Activated CD8-positive, alpha-beta memory T cell treated with anti-CD3 and anti-CD28 coated beads for 4 hours (primary cell): Measurements from ENCODE around the gene WDR87.
A peak's percentile ranks its signal among the peaks of the same experiment; 100 is the strongest.
"Not testable (repeated sequence)": the region's sequence is repeated elsewhere in the genome, so short reads cannot be mapped to it uniquely, and the experiment has no call there.

Source experiments
- DNase-seq, 2 donors: peaks; one replicate each; pipeline ENCODE4 v3.0.0-alpha.2; 2020; ENCODE audit warnings: low read depth in 2 of 2

Gene WDR87

GRCh38 chr19:37930416-37930815 lies 24.0 kb upstream of the WDR87 start:
- DNase-seq = no peak

- no peak for DNase-seq
Measured at GRCh38 chr19:37929355-37929923, 23.0 kb upstream of the WDR87 start.

DNA sequence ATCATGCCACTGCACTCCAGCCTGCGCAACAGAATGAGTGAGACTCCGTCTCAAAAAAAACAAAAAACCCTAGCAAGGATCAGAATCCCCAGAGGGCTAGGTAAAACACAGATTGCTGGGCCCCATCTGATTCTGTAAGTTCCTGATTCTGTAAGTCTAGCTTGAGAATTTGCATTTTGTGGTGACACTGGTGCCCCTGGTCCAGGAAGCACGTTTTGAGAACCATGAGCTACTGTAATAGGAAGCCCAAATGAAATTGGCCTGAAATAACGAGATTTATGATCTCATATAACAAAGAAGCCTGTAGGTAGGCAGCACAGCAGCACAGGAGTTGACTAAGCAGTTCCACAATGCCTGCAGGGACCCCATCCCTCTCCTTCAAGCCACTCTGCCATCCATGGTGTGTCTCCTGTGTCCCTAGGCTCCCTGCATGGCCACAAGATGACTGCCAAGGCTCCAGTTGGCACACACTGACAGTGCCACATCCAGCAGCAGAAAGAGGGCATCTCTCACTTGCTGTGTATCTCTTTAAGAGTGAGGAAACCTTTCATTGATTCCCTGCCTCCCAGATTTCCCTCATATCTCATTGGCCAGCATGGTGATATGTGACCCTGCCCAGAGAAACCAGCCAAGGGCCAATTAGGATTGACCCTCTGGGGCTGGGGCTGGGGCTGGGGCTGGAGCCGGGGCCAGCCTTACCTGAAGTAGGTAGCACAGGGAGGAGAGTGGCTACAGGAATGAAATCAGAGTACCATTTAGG lies 22.3 kb upstream of the WDR87 start:
- DNase-seq = no peak

GRCh38 chr19:37926711-37927110 lies 20.3 kb upstream of the WDR87 start:
- DNase-seq = no peak

- DNase-seq = no peak
Measured at GRCh38 chr19:37926255-37926654, 19.9 kb upstream of the WDR87 start.

GRCh38 chr19:37925212-37925611 lies 18.8 kb upstream of the WDR87 start:
- no peak for DNase-seq

GRCh38 chr19:37924573-37924972 lies 18.2 kb upstream of the WDR87 start:
- not testable (repeated sequence) for DNase-seq

GRCh38 chr19:37920591-37921450 lies 14.4 kb upstream of the WDR87 start:
- DNase-seq = no peak

GRCh38 chr19:37914908-37915307 lies 8.5 kb upstream of the WDR87 start:
- no peak for DNase-seq

GRCh38 chr19:37909661-37910199 lies 3.3 kb upstream of the WDR87 start:
- no peak for DNase-seq

GRCh38 chr19:37907735-37908455 lies 1.5 kb upstream of the WDR87 start:
- no peak for DNase-seq

GRCh38 chr19:37906869-37907734 lies 708 bp upstream of the WDR87 start, which contains the start of gene SIPA1L3:
Gene SIPA1L3 (plus strand): TSS chr19:37907208. CDS start chr19:38081566, 174,358 bp downstream.
- DNase-seq = peak; percentile 85

DNA sequence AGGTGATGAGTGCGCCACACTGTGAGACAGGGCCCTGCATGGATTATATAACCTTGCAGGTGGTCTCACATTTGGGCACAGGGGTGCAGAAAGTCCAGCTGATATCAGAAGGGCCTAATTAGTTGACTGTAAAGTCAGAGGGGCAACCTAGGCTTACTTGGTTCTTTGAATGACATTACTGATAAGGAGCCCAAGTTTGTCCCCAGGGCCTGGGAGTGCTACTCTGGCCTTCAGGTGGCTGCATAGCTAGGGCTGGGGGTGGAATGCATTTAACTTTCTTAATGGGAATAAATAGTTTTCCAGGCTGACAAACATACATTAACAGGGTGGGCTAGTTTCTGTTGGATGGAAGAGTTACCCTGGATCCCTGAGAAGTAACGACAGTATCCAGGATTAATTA lies 3.3 kb downstream of the WDR87 start:
- DNase-seq = no peak

DNA sequence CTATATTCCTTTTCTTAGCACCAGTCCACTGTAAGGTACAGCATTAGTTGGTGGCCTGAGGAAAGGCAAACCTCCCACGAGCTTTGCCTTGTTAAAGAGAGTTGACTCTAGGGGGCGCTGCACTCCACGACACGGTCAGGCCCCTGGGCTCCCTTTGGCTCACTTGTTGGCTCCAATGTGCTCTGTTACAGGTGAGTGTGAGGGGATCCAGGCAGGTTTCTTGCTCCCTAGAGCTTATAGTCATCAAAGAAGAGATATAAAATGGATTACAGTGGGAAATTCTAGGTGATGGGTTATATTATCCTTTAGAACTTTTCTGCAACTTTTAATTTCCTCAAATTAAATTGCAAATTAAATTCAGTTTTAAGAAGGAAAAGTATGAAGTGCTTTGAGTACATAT lies 3.7 kb downstream of the WDR87 start:
- peak; percentile 56 to 64 for DNase-seq

- DNase-seq = no peak
Measured at GRCh38 chr19:37899966-37900365, 6.4 kb downstream of the WDR87 start.

DNA sequence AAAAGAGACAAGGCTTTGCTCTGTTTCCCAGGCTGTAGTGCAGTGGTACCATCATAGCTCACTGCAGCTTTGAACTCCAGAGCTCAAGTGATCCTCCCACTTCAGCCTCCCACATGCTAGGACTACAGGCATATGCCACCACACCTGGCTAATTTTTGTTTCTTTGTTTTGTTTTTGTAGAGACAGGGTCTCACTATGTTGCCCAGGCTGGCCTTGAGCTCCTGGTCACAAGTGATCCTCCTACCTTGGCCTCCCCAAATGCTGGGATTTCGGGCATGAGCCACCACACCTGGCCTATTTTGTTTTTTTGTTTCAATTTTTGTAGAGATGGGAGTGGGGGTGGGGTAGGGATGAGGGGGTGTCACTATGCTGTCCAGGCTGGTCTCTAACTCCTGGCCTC lies 6.9 kb downstream of the WDR87 start:
- no peak for DNase-seq

DNA sequence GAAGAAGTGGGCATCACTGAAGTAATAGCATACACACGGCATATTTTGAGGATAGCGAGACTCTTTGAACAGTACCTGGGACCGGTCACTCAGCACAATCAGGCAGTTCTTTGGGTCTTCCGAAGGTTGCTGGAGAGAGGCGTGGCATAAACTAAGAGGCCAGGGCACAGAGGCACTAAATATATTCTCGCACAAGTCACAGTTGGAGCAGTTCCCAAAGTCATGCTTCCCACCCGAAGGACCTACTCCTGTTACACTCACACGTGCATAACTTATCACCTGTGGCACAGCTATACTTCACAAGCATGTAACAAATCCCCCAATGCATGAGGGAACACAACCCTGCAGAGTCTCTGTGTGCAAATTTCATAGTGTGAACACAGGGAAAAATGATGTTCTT lies 10.2 kb downstream of the WDR87 start:
- no peak for DNase-seq

DNA sequence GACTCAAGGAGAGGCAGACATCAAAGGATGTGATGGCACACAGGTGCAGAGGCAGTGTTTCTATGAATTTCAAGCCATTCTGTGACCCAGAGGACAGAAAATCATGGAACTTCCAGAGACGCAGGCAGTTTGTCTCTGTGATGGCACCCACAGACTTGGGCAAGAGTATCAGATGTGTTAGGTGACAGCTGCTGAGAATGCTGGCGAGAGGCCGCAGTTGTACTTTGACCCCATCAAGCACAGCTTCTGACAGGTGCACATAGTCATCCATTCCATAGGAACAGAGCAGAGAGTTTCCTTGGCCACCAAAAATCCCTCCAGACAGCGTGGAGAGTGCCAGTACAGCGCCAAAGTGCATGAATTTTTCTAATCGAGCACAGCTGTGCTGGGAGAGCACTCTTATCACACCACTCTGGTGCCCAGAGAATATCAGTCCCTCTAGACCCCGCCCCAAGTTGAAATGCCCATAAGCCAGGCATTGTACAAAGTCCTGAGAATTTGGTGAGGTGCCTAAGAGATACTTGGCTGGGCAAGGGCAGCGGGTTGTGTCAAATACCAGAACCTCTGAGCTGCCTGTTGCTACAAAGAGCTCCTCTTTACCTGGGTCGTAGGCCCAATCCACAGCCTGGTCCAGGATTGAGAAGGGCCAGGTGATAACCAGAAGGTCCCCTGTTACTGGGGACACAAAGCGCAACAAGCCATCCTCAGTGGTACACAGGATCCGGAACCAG lies 12.4 kb downstream of the WDR87 start:
- DNase-seq = no peak

DNA sequence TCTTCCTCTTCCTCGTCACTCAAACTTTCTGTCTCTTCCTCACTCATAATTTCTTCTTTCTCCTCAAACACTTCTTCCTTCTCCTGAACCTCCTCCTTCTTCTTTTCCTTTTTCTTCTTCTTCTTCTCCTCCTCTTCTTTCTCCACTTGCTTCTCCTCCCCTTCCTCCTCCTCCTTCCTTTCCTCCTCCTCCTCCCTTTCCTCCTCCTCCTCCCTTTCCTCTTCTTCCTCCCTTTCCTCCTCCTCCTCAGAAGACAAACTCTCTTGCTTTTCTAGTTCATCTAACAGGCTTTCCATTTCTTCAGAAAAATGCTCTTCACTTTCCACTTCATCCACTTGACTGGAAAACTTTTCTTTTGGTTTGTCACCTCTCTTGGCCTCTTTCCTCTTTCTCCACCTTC lies 19.8 kb downstream of the WDR87 start:
- no peak for DNase-seq

DNA sequence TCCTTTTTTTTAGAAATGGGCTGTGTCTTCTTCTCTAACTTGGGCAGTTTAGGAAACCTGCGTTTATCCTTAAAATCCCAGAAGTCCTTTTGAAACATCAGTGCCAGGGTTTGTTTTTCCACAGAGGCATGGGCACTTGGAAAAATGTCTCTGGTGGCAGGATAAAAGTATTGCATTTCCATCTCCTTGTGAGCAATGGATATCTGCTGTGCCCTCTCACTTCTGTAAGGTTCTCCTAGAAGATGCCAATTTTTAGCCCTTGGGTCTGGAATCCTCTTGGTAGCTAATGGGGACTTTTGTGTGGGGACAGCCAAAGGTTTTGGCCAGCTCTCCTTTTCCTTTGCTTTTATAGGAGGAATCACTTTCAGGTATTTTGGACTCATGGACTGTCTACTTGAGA lies 21.0 kb downstream of the WDR87 start:
- no peak for DNase-seq
